ENCODE data around the gene DTYMK. TPM values are rescaled to one million over a fixed set of nuclear protein-coding genes. Genes with fewer than 3 reads are reported as not detected.

The DTYMK gene
- polyA plus RNA-seq, 4 donors = 32.1 to 52.6 (median 51.0) TPM

DNA sequence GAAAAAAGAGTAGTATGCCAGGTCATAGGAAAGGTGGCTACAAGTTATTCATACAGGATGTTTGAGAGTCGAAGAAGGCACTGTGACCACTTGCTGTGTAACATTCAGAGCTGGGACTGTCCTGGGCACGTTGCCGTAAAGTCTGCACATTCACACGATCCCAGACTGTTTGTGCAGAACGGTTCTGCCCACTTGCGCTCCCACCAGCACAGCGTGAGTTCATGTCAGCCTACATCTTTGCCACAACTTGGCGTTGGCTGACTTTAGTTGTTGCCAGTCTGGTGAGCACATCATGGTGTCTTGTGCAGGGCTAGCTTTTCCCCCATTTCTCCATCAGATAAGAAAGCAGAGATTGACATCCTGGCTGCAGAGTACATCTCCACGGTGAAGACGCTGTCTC, 22.3 kb upstream of the DTYMK start:
- no peak for DNase-seq (ENCODE audit: low read depth in 4 of 4, low spot score in 2 of 4)

- DNase-seq (ENCODE audit: low read depth in 4 of 4, low spot score in 2 of 4) = no peak
These were observed 19.9 kb upstream of the DTYMK start for GRCh38 chr2:241706537-241706936.

DNA sequence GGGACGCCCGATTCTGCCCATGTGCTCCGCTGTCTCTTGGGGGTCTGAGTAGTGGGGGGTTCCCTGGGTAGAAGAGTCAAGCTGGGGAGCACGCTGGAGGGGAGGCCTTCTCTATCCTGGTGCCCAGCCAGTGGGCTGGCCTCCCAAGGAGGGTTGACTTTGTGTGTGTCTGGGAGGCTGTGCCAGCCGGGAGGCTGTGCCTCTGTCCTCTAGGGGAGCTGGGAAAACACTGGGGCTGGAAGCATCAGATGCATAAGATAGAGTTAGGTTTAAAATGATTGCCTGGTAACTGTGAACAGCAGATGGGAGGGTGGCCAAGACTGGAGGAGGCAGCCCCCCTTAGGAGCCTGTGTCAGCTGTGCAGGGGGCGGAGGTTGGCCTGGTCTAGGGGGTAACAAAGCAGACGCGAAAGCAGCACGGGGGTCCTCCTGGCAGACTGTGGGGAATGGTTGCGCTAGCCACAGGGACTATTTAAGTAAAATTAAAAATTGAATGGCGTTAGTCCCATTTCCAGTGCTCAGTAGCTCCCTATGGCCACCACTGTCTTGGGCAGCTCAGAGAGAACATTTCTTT, 16.5 kb upstream of the DTYMK start:
- DNase-seq (ENCODE audit: low read depth in 4 of 4, low spot score in 2 of 4) = no peak

GRCh38 chr2:241702155-241703031, 15.8 kb upstream of the DTYMK start:
- DNase-seq (ENCODE audit: low read depth in 4 of 4, low spot score in 2 of 4) = peak in 3 of 4 donors; percentile 62 to 67 (median 65)

GRCh38 chr2:241701399-241702154, 15.0 kb upstream of the DTYMK start, which contains the start of gene ING5:
Gene ING5, plus strand, starts transcription at chr2:241702039. Its CDS starts 27 bp downstream, at chr2:241702066.
- DNase-seq (ENCODE audit: low read depth in 4 of 4, low spot score in 2 of 4) = peak; percentile 45 to 86 (median 83)

DNA sequence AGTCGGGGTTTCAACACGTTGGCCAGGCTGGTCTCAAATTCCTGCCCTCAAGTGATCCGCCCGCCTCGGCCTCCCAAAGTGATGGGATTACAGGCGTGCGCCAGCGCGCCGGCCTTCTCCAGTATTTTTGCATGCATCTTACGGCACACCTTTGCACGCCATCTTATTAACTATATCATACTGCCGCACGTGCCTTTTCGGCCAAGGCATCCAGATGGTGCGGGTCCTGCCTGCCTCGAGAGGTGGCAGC, 14.5 kb upstream of the DTYMK start:
- peak in 1 of 4 donors; percentile 29 for DNase-seq (ENCODE audit: low read depth in 4 of 4, low spot score in 2 of 4)

DNA sequence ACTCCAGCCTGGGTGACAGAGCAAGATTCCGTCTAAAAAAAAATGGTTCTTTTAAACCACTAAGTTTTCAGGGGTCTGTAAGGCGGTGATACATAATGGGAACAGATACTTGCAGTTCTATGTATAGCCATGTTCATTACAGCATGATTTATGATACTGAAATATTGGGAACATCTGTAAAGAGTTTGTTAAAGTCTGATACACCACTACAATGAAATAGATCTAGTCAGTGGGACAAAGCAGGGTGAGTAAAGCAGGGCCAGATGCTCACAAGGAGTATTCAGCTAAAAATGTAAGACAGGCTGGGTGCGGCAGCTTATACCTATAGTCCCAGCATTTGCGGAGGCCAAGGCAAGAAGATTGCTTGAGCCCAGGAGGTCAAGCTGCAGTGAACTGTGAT, 9.0 kb upstream of the DTYMK start:
- DNase-seq (ENCODE audit: low read depth in 4 of 4, low spot score in 2 of 4) = no peak

- no peak for DNase-seq (ENCODE audit: low read depth in 4 of 4, low spot score in 2 of 4)
These were observed 5.8 kb upstream of the DTYMK start for GRCh38 chr2:241692448-241692847.

DNA sequence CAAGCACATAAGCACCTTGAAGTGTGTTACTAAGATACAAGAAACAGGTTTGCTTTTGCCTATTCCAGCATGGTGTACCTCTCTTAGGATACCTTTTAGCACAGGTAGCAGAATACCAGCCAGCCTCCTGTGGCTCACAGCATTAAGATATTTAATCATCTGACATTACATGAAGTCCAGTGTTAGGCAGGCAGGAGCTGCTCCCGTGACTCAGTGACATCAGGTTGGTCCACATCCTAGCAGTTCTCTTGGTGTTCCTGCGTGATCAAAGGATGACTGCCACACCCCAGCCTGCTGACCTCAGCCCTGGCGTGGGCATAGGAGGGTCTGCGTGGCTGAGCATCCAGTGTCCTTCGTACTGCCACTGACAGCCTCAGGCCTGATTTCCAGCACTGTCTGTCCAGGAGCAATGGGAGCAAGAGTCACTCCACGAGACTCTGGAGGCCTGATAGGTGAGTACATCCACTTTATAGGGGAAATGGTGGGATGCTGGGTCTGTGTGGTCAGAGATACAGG, 3.6 kb upstream of the DTYMK start:
- DNase-seq (ENCODE audit: low read depth in 4 of 4, low spot score in 2 of 4) = no peak

DNA sequence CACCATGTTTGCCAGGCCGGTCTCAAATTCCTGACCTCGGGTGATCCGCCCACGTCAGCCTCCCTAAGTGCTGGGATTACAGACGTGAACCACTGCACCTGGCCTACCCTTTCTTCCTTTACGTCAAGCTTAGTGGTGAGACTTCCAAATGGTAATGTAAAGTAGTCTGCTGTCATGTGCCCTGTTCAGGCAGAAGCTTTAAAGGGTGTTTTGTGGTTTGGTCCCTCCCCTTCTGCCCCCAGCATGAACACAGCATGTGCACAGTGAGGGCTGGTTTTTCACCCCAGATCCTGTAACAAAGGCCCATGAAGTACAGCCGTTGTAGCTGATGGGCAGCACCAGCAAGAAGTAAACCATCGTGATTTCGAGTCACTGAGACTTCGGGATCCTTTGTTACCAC, 2.7 kb upstream of the DTYMK start:
- no peak for DNase-seq (ENCODE audit: low read depth in 4 of 4, low spot score in 2 of 4)

DNA sequence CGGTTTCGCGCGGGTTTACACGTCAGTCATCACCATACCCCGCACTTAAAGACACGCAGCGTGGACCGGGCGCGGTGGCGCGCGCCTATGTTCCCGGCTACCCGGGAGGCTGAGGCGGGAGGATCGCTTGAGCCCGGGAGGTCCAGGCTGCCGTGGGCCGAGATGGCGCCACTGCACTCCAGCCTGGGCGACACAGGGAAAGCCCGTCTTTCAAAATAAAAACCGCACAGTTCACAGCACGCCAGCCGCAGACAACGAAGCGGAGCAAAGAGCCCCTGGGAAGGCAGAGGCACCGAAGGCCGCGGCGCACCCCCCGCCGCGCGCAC, 328 bp downstream of the DTYMK start:
- DNase-seq (ENCODE audit: low read depth in 4 of 4, low spot score in 2 of 4) = no peak

DNA sequence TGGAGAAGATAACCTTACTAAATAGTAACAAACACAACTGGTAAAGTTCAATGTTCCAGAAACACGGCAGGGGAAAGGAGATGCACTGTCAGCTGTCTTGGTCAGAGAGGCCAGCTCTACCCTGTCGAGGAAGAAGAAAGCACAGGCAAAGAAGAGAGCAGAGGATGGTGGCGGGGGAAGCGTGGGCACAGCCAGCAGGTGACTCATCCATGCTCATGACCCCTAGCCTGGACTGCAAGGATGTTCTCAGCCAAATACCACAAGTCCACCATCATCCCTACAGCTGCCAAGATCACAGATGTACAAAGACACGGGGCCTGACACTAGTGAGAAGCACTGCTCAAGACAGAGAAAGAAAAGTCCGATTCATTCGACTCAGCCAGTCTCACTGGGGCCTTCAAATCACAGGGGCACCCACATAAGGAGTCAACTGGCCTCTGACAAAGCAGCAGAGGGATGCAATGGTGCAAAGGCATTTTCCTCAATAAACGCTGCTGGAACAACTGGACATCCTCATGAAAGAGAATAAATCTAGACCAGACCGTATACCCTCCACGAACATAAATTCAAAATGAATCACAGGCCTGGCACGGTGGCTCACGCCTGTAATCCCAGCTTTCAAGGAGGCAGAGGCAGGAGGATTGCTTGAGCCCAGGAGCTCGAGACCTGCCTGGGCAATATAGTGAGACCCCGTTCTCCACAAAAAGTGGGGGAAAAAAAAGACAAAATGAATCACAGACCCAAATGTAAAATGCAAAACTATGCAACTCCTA, 5.6 kb downstream of the DTYMK start:
- no peak for DNase-seq (ENCODE audit: low read depth in 4 of 4, low spot score in 2 of 4)

DNA sequence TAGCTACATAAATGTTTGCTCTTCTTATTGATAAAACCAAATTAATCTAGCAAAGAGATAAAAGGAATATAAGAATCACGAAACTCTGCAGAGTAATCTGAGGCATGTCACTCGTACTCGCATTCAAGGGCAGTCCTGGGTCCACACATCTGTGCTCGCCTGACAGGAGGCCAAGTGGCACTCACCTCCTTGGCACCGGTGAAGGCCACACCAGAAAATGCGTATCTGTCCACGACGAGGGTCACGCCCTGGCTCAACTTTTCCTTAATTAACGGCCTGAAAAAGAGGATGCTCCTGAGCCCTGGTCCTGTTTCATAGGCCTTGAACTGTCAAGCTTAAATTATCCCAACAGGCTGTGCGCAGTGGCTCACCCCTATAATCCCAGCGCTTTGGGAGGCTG, 6.6 kb downstream of the DTYMK start:
- no peak for DNase-seq (ENCODE audit: low read depth in 4 of 4, low spot score in 2 of 4)

GRCh38 chr2:241678784-241679540, 7.7 kb downstream of the DTYMK start:
- no peak for DNase-seq (ENCODE audit: low read depth in 4 of 4, low spot score in 2 of 4)

- DNase-seq (ENCODE audit: low read depth in 4 of 4, low spot score in 2 of 4) = no peak
These were observed 8.3 kb downstream of the DTYMK start for GRCh38 chr2:241678307-241678706.

- DNase-seq (ENCODE audit: low read depth in 4 of 4, low spot score in 2 of 4) = no peak
These were observed 9.2 kb downstream of the DTYMK start for GRCh38 chr2:241677392-241677791.

DNA sequence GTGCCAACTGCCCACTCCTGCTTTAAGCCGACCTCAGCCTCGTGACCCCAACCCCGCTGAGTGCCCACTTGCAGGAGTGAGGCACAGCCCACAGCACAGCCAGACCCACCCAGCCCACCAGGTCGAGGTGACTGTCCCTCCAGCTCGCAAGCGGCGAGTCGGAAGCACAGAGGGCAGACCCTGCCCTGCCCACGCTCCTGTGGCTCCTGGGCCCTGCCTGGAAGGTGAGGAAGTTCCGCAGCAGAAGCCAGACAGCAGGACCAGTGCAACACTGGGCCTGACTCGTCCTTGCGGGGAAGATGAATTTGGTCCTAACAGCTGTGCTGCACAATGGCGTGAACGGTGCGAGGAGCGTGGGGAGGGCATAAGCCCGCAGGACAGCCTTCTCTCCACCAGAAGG, 9.9 kb downstream of the DTYMK start:
- DNase-seq (ENCODE audit: low read depth in 4 of 4, low spot score in 2 of 4) = no peak

DNA sequence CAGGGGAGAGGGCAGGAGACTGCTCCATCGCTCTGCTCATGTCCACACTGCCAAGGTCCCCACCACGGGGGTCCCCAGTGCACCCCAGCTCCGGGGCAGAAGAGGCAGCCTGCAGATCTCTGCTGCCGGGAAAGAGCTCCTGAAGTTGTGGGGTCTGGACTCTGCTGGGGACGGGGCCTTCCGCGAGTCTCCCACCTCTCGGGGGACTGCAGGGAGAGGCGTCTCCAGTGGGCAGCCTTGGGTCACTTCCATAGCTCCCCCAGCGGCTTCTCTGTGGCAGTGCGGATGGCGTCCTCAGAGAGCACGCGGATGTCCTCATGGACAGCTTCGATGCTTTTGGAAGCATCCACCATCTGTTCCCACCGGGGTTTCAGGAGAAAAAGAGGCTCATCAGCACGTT, 10.7 kb downstream of the DTYMK start:
- no peak for DNase-seq (ENCODE audit: low read depth in 4 of 4, low spot score in 2 of 4)

GRCh38 chr2:241673797-241674725, 12.6 kb downstream of the DTYMK start:
- DNase-seq (ENCODE audit: low read depth in 4 of 4, low spot score in 2 of 4) = no peak
